GM12801 (cell line): ENCODE data around the gene ADD1.

Experiments
- CTCF ChIP-seq: IDR thresholded peaks from one replicate; pipeline ENCODE4 v1.5.1; 2011; ENCODE audit warnings: control low read depth; ENCODE audit not compliant: insufficient read length; ENCODE audit errors: extremely low read depth

Gene ADD1

GRCh38 chr4:2964706-2965258, 121.1 kb downstream of the ADD1 start:
- TF ChIP-seq CTCF, result no peak

- TF ChIP-seq CTCF, result no peak
Observed at GRCh38 chr4:2965262-2965661, 121.6 kb downstream of the ADD1 start.

- no peak for TF ChIP-seq CTCF
Observed at GRCh38 chr4:2968381-2968780, 124.7 kb downstream of the ADD1 start.

GRCh38 chr4:2971275-2971674, 127.6 kb downstream of the ADD1 start:
- no peak for TF ChIP-seq CTCF

- no peak for TF ChIP-seq CTCF
Observed at GRCh38 chr4:2977211-2978088, 133.8 kb downstream of the ADD1 start.
